WTC11 (cell line): ENCODE data around the gene CYP4F12. TPM values are rescaled to one million over a fixed set of nuclear protein-coding genes. Genes with fewer than 3 reads are reported as not detected.

ENCODE experiments used
- ATAC-seq: fragments of 200-7000 bp; cut with Tn5 transposase; 2 replicates; pipeline ENCODE4 v1.10.0; 2021; ENCODE audit warnings: mild to moderate bottlenecking, moderate library complexity
- CTCF ChIA-PET: fragments of 300-600 bp; sonication (Branson Sonifier 250); formaldehyde crosslinking; loops from one replicate; lab custom pipeline; 2021; ENCODE audit warnings: antibody characterized with exemption; lab: Charles Lee
- POLR2A ChIA-PET: fragments of 350-600 bp; sonication (Branson Sonifier 250); formaldehyde crosslinking; loops from one replicate; lab custom pipeline; 2021; ENCODE audit warnings: antibody characterized with exemption; lab: Charles Lee
- DNase-seq: peaks from one replicate; pipeline ENCODE4 v3.0.0; 2021; ENCODE audit warnings: low spot score
- H3K27ac Mint-ChIP-seq: 2 replicates; pipeline ENCODE4 v1.8.0; 2021; ENCODE audit warnings: mixed read lengths
- H3K27me3 Mint-ChIP-seq: 2 replicates; pipeline ENCODE4 v1.8.0; 2021; ENCODE audit warnings: low read depth, mild to moderate bottlenecking, moderate library complexity, mixed read lengths
- H3K36me3 Mint-ChIP-seq: 2 replicates; pipeline ENCODE4 v1.8.0; 2021; ENCODE audit warnings: mixed read lengths
- H3K4me1 Mint-ChIP-seq: 2 replicates; pipeline ENCODE4 v1.8.0; 2022; ENCODE audit warnings: mixed read lengths
- H3K4me3 Mint-ChIP-seq: 2 replicates; pipeline ENCODE4 v1.8.0; 2021; ENCODE audit warnings: mild to moderate bottlenecking, moderate library complexity, mixed read lengths
- H3K9me3 Mint-ChIP-seq: 2 replicates; pipeline ENCODE4 v1.8.0; 2021; ENCODE audit warnings: mixed read lengths
- AFF4 ChIP-seq: sonication (generic); formaldehyde crosslinking; IDR thresholded peaks from 2 replicates; pipeline ENCODE4 v1.8.1; 2023; ENCODE audit warnings: mild to moderate bottlenecking, missing genetic modification reagents, borderline replicate concordance
- ATF3 ChIP-seq: sonication (generic); formaldehyde crosslinking; conservative IDR thresholded peaks from 2 replicates; pipeline ENCODE4 v1.8.1; 2022; ENCODE audit warnings: mild to moderate bottlenecking, missing genetic modification reagents
- CREB1 ChIP-seq: sonication (generic); formaldehyde crosslinking; IDR thresholded peaks from 2 replicates; pipeline ENCODE4 v1.8.0; 2023; ENCODE audit warnings: mild to moderate bottlenecking, missing genetic modification reagents
- E2F5 ChIP-seq: sonication (generic); formaldehyde crosslinking; IDR thresholded peaks from 2 replicates; pipeline ENCODE4 v1.8.1; 2022; ENCODE audit warnings: mild to moderate bottlenecking, moderate library complexity, missing genetic modification reagents
- ESRRA ChIP-seq: sonication (generic); formaldehyde crosslinking; IDR thresholded peaks from 2 replicates; pipeline ENCODE4 v1.8.1; 2022; ENCODE audit warnings: mild to moderate bottlenecking, missing genetic modification reagents, borderline replicate concordance
- FOXK1 ChIP-seq: sonication (generic); formaldehyde crosslinking; IDR thresholded peaks from 2 replicates; pipeline ENCODE4 v1.8.0; 2022; ENCODE audit warnings: mild to moderate bottlenecking, moderate library complexity, missing genetic modification reagents
- GRHL2 ChIP-seq: fragments of 250-450 bp; sonication (Bioruptor Pico); IDR thresholded peaks from 2 replicates; pipeline ENCODE4 v1.8.0; 2022; ENCODE audit warnings: mild to moderate bottlenecking, moderate library complexity; ENCODE audit not compliant: insufficient replicate concordance, severe bottlenecking
- MAX ChIP-seq: sonication (generic); formaldehyde crosslinking; IDR thresholded peaks from 2 replicates; pipeline ENCODE4 v1.8.0; 2022; ENCODE audit warnings: mild to moderate bottlenecking, missing genetic modification reagents
- NFE2L1 ChIP-seq: sonication (generic); formaldehyde crosslinking; IDR thresholded peaks from 2 replicates; pipeline ENCODE4 v1.8.1; 2023; ENCODE audit warnings: missing genetic modification reagents
- NFYB ChIP-seq: sonication (generic); formaldehyde crosslinking; conservative IDR thresholded peaks from 2 replicates; pipeline ENCODE4 v1.8.0; 2022; ENCODE audit warnings: low read depth, missing genetic modification reagents
- NR2C2 ChIP-seq: sonication (generic); formaldehyde crosslinking; IDR thresholded peaks from 2 replicates; pipeline ENCODE4 v1.8.0; 2022; ENCODE audit warnings: mild to moderate bottlenecking, missing genetic modification reagents
- NR3C1 ChIP-seq: sonication (generic); formaldehyde crosslinking; conservative IDR thresholded peaks from 2 replicates; pipeline ENCODE4 v1.8.1; 2023; ENCODE audit warnings: low read depth, mild to moderate bottlenecking, missing genetic modification reagents
- OVOL2 ChIP-seq: fragments of 250-450 bp; sonication (Bioruptor Pico); IDR thresholded peaks from 2 replicates; pipeline ENCODE4 v1.9.0; 2021; ENCODE audit warnings: mild to moderate bottlenecking, borderline replicate concordance
- PRRX2 ChIP-seq: fragments of 250-450 bp; sonication (Bioruptor Pico); IDR thresholded peaks from 2 replicates; pipeline ENCODE4 v1.8.0; 2021; ENCODE audit warnings: mild to moderate bottlenecking
- SMAD4 ChIP-seq: sonication (generic); formaldehyde crosslinking; IDR thresholded peaks from 2 replicates; pipeline ENCODE4 v1.8.0; 2022; ENCODE audit warnings: mild to moderate bottlenecking, missing genetic modification reagents
- TCF7 ChIP-seq: sonication (generic); formaldehyde crosslinking; IDR thresholded peaks from 2 replicates; pipeline ENCODE4 v1.8.0; 2022; ENCODE audit warnings: mild to moderate bottlenecking, low read depth, missing genetic modification reagents, moderate library complexity
- ZNF263 ChIP-seq: sonication (generic); formaldehyde crosslinking; IDR thresholded peaks from 2 replicates; pipeline ENCODE4 v1.8.1; 2022; ENCODE audit warnings: low read depth, mild to moderate bottlenecking, moderate library complexity, missing genetic modification reagents
- ZNF396 ChIP-seq: fragments of 250-450 bp; sonication (Bioruptor Pico); IDR thresholded peaks from 2 replicates; pipeline ENCODE4 v1.8.0; 2021; ENCODE audit warnings: mild to moderate bottlenecking, moderate library complexity, borderline replicate concordance
- ZNF416 ChIP-seq: fragments of 250-450 bp; sonication (Bioruptor Pico); IDR thresholded peaks from 2 replicates; pipeline ENCODE4 v1.9.0; 2021; ENCODE audit warnings: mild to moderate bottlenecking, inconsistent platforms
- ZNF671 ChIP-seq: fragments of 250-450 bp; sonication (Bioruptor Pico); IDR thresholded peaks from 2 replicates; pipeline ENCODE4 v1.8.0; 2021; ENCODE audit warnings: mild to moderate bottlenecking
- total RNA-seq: library from RNA; stranded (reverse); gene quantifications from 3 replicates; pipeline ENCODE4 v1.2.3, GENCODE V29; 2021
- TF ChIP-seq, protein P1 (sequence below): sonication (generic); formaldehyde crosslinking; IDR thresholded peaks from 2 replicates; pipeline ENCODE4 v1.8.1; 2023; ENCODE audit warnings: mild to moderate bottlenecking, missing genetic modification reagents, moderate library complexity

CYP4F12 gene
- total RNA-seq, 1 experiment from 2014 or later: not detected

DNA sequence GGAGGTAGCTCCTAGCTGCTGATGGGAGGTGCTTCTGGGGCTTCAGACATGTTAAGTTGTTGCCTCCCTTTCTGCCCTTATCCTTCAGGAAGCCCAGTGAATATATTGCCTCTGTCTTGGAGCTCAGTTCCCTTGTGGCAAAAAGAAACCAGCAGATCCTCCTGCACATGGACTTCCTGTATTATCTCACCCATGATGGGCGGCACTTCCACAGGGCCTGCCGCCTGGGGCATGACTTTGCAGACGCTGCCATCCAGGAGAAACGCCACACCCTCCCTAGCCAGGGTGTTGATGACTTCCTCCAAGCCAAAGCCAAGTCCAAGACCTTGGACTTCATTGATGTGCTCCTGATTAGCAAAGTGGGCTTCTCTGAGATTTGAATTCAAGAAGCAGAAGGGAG lies 6.0 kb upstream of the CYP4F12 start:
- DNase-seq (no peak), ATAC-seq (no peak)
- peaks cover 8% of the 10 kb centered on the region for H3K9me3 Mint-ChIP-seq
- ChIA-PET CTCF (no interaction called here), POLR2A (no interaction called here)
- H3K4me1 Mint-ChIP-seq: no peaks in the 10 kb centered on the region
- H3K4me3 Mint-ChIP-seq: no peak overlapping the region
- TF ChIP-seq NFE2L1 (CRISPR knock-in tag) (no peak), E2F5 (CRISPR knock-in tag) (no peak), ZNF263 (CRISPR knock-in tag) (no peak), ZNF396 (CRISPR knock-in tag) (no peak), PRRX2 (CRISPR knock-in tag) (no peak), ZNF671 (CRISPR knock-in tag) (no peak), NR2C2 (CRISPR knock-in tag) (no peak), AFF4 (CRISPR knock-in tag) (no peak)
- no peak overlapping the region for H3K27ac Mint-ChIP-seq
- no peaks in the 10 kb centered on the region; the same call in 1 of the 2 replicates for H3K27me3 Mint-ChIP-seq
- peaks cover 40% of the 10 kb centered on the region for H3K36me3 Mint-ChIP-seq

DNA sequence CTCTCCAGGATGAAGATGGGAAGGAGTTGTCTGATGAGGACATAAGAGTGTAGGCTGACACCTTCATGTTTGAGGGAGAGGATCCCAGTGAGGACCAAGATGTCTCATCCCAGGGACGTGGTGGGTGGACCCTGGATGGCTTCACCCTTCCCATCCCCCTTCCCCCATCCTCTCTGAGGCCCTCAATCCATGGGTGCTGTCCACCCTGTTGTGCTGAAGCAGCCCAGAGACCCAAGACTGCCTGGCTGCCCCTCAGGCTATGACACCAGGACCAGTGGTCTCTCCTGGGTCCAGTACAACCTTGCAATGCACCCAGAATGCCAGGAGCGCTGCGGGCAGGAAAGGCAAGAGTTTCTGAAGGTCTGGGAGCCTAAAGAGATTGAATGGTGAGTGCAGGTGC lies 3.4 kb upstream of the CYP4F12 start:
- Mint-ChIP-seq H3K4me1 (no peaks in the 10 kb centered on the region), H3K27me3 (peaks cover 5% of the 10 kb centered on the region), H3K36me3 (peaks cover 25% of the 10 kb centered on the region), H3K9me3 (peaks cover 24% of the 10 kb centered on the region), H3K27ac (no peak overlapping the region), H3K4me3 (no peak overlapping the region)
- POLR2A ChIA-PET: no interaction called here
- no peak for DNase-seq
- CTCF ChIA-PET: no interaction called here
- no peak for ATAC-seq
- TF ChIP-seq ESRRA (CRISPR knock-in tag): no peak
- no peak for TF ChIP-seq MAX
- no peak for TF ChIP-seq NR3C1 (CRISPR knock-in tag)
- TF ChIP-seq TCF7 (CRISPR knock-in tag): no peak
- TF ChIP-seq AFF4 (CRISPR knock-in tag): no peak
- no peak for TF ChIP-seq GRHL2 (CRISPR knock-in tag)
- TF ChIP-seq ZNF416 (CRISPR knock-in tag): no peak
- TF ChIP-seq SMAD4: no peak
- TF ChIP-seq OVOL2 (CRISPR knock-in tag): no peak
- TF ChIP-seq ATF3 (CRISPR knock-in tag): no peak
- no peak for TF ChIP-seq FOXK1
- TF ChIP-seq, protein P1, sequence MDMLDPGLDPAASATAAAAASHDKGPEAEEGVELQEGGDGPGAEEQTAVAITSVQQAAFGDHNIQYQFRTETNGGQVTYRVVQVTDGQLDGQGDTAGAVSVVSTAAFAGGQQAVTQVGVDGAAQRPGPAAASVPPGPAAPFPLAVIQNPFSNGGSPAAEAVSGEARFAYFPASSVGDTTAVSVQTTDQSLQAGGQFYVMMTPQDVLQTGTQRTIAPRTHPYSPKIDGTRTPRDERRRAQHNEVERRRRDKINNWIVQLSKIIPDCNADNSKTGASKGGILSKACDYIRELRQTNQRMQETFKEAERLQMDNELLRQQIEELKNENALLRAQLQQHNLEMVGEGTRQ: no peak
- TF ChIP-seq NFYB: no peak
- TF ChIP-seq PRRX2 (CRISPR knock-in tag): no peak
- TF ChIP-seq CREB1: no peak
